ENCODE data around the gene BACE1-AS. TPM values are rescaled to one million over a fixed set of nuclear protein-coding genes. Genes with fewer than 3 reads are reported as not detected.

Gene BACE1-AS
- total RNA-seq, 2 experiments from 2014 or later, result 4.4 to 8.0 TPM

DNA sequence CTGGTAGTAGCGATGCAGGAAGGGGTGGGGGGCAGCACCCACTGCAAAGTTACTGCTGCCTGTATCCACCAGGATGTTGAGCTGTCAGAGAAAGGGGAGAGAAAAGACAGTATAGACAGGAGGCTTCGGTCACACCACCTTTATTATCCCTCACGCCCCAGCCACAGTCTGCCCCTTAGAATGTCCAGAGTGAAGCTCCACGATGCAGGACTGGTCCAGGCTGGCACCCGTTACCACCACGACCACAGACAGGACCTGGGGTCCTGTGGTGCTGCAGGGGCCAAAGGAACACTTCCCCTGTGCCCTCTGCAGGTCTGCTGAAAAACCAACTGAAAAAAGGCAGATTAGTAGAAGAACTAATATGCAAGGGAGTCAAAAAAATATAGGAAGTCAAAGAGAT, 5.7 kb downstream of the BACE1-AS start:
- no peak for DNase-seq (ENCODE audit: low spot score)
- Histone ChIP-seq H2AFZ (ENCODE audit: low read length) (no peak overlapping the region), H4K20me1 (ENCODE audit: insufficient read depth, low read length) (no peaks in the 10 kb centered on the region), H3K79me2 (ENCODE audit: insufficient read depth, low read depth, low read length) (no peaks in the 10 kb centered on the region), H3K4me2 (ENCODE audit: low read length) (no peak overlapping the region), H3K9me3 (ENCODE audit: low read length) (no peaks in the 10 kb centered on the region), H3K36me3 (ENCODE audit: insufficient read depth, low read length) (no peaks in the 10 kb centered on the region), H3K4me3 (ENCODE audit: low read depth, low read length, poor library complexity, severe bottlenecking) (no peak overlapping the region), H3K4me1 (ENCODE audit: insufficient read depth, low read length, poor library complexity, severe bottlenecking) (no peaks in the 10 kb centered on the region), H3K9me2 (ENCODE audit: insufficient read depth, low read length) (no peaks in the 10 kb centered on the region), H3K27ac (ENCODE audit: low read depth, low read length, poor library complexity, severe bottlenecking) (no peak overlapping the region)
- no TSS peak for BruUV-seq (replicated peaks)
- TF ChIP-seq, protein P1, sequence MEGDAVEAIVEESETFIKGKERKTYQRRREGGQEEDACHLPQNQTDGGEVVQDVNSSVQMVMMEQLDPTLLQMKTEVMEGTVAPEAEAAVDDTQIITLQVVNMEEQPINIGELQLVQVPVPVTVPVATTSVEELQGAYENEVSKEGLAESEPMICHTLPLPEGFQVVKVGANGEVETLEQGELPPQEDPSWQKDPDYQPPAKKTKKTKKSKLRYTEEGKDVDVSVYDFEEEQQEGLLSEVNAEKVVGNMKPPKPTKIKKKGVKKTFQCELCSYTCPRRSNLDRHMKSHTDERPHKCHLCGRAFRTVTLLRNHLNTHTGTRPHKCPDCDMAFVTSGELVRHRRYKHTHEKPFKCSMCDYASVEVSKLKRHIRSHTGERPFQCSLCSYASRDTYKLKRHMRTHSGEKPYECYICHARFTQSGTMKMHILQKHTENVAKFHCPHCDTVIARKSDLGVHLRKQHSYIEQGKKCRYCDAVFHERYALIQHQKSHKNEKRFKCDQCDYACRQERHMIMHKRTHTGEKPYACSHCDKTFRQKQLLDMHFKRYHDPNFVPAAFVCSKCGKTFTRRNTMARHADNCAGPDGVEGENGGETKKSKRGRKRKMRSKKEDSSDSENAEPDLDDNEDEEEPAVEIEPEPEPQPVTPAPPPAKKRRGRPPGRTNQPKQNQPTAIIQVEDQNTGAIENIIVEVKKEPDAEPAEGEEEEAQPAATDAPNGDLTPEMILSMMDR (conservative IDR thresholded peaks at IDR 0.05; ENCODE audit: low read length), result no peak
- no peak for TF ChIP-seq EZH2phosphoT487 (IDR thresholded peaks at IDR 0.05; ENCODE audit: borderline replicate concordance, low read depth, low read length)
- intact Hi-C loops (cut with micrococcal nuclease; ENCODE audit: unreplicated experiment), result no loop called here
- ChIA-PET CTCF (ENCODE audit: unreplicated experiment) (no interaction called here), POLR2A (no interaction called here)

DNA sequence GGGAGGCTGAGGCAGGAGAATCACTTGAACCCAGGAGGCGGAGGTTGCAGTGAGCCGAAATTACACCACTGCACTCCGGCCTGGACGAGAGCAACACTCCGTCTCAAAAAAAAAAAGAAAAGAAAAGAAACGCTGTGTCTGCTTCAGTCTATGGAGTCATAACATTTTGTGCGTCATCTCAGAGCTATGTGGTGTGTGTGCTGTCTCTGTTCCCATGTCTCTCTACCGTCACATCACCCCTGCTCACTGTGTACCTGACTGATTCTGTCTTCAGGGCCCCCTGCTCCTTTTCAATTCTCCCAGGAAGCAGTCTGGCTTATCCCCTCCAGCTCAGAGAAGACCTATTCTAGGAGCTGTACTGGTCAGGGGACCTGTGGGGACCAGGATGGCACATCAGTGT, 7.0 kb downstream of the BACE1-AS start:
- no TSS peak for BruUV-seq (replicated peaks)
- no peak overlapping the region for H3K27ac ChIP-seq (ENCODE audit: low read depth, low read length, poor library complexity, severe bottlenecking)
- no peak for TF ChIP-seq EZH2phosphoT487 (IDR thresholded peaks at IDR 0.05; ENCODE audit: borderline replicate concordance, low read depth, low read length)
- TF ChIP-seq, protein P1 (conservative IDR thresholded peaks at IDR 0.05; ENCODE audit: low read length), result no peak
- H3K4me1 ChIP-seq (ENCODE audit: insufficient read depth, low read length, poor library complexity, severe bottlenecking), result no peaks in the 10 kb centered on the region
- ChIA-PET POLR2A (interaction anchor here (0.6 kb wide), 1 partner anchor 601 kb away, joined by 3 read pairs; no protein-coding TSS in a partner anchor), CTCF (ENCODE audit: unreplicated experiment) (no interaction called here)
- no peak overlapping the region for H2AFZ ChIP-seq (ENCODE audit: low read length)
- H3K4me2 ChIP-seq (ENCODE audit: low read length), result no peak overlapping the region
- intact Hi-C loops (cut with micrococcal nuclease; ENCODE audit: unreplicated experiment), result no loop called here
- no peak overlapping the region for H3K4me3 ChIP-seq (ENCODE audit: low read depth, low read length, poor library complexity, severe bottlenecking)
- DNase-seq (ENCODE audit: low spot score), result no peak
- no peaks in the 10 kb centered on the region for H3K9me2 ChIP-seq (ENCODE audit: insufficient read depth, low read length)
- no peaks in the 10 kb centered on the region for H4K20me1 ChIP-seq (ENCODE audit: insufficient read depth, low read length)
- no peaks in the 10 kb centered on the region for H3K36me3 ChIP-seq (ENCODE audit: insufficient read depth, low read length)
- no peaks in the 10 kb centered on the region for H3K79me2 ChIP-seq (ENCODE audit: insufficient read depth, low read depth, low read length)
- H3K9me3 ChIP-seq (ENCODE audit: low read length), result no peaks in the 10 kb centered on the region

DNA sequence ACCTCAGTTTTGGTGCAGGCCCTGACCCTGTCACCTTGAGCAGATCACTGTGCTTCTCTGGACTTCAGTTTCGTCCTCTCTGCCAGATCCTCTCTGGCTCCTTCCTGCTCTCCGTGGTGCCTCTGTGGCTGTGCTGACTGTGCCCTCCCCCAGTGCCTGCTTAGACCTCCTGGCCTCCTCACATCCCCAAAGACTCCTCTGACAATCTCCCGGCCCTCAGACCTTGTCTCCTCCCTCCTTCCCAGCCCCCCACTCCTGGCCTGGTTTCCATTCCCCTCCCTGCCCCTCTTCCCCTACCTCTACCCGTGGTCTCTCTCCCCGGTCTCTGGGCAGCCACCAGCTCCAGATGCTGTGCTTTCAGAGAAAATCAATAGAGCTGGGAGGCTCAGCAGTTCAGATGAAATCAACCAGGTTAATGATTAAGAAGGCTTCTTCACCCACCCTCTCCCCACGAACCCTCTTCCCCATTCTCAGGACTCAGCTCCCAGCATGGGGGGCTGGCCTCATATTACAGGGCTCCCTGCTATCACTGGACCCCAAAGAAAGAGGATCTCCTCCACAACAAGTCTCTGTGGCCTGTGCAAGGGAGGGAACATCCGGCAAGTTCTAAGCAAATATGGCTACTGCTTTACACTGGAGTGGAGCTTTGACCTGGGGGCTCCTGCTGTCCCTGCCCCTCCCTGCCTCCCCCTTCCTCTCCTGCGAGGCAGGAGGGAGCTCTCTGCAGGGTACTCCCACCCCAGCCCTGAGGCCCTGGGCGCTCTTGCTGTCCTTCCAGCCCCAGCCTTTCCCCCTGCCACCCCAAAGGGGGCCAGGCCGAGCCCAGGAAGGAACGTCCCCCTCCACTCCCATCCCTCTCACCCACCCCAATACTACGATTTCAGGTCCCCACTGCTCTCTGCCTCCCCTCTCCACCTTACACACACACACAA, 8.5 kb downstream of the BACE1-AS start:
- Histone ChIP-seq H2AFZ (ENCODE audit: low read length) (no peak overlapping the region), H3K9me3 (ENCODE audit: low read length) (no peaks in the 10 kb centered on the region), H3K4me1 (ENCODE audit: insufficient read depth, low read length, poor library complexity, severe bottlenecking) (no peaks in the 10 kb centered on the region), H3K79me2 (ENCODE audit: insufficient read depth, low read depth, low read length) (no peaks in the 10 kb centered on the region), H3K4me2 (ENCODE audit: low read length) (no peak overlapping the region), H4K20me1 (ENCODE audit: insufficient read depth, low read length) (no peaks in the 10 kb centered on the region), H3K4me3 (ENCODE audit: low read depth, low read length, poor library complexity, severe bottlenecking) (no peak overlapping the region), H3K9me2 (ENCODE audit: insufficient read depth, low read length) (no peaks in the 10 kb centered on the region), H3K36me3 (ENCODE audit: insufficient read depth, low read length) (no peaks in the 10 kb centered on the region), H3K27ac (ENCODE audit: low read depth, low read length, poor library complexity, severe bottlenecking) (no peak overlapping the region)
- ChIA-PET POLR2A (interaction anchor here (0.5 kb wide), 1 partner anchor 54 kb away, joined by 3 read pairs; no protein-coding TSS in a partner anchor), CTCF (ENCODE audit: unreplicated experiment) (no interaction called here)
- TF ChIP-seq, protein P1 (conservative IDR thresholded peaks at IDR 0.05; ENCODE audit: low read length), result no peak
- TF ChIP-seq EZH2phosphoT487 (IDR thresholded peaks at IDR 0.05; ENCODE audit: borderline replicate concordance, low read depth, low read length), result no peak
- intact Hi-C loops (cut with micrococcal nuclease; ENCODE audit: unreplicated experiment), result no loop called here
- no peak for DNase-seq (ENCODE audit: low spot score)
- BruUV-seq (replicated peaks), result no TSS peak
